SW 1271 (cell line): Measurements from ENCODE around the gene BCL2L15.
A peak's percentile ranks its signal among the peaks of the same experiment; 100 is the strongest.

Experiments
- DNase-seq, 2 experiments: peaks; one replicate each; lab custom pipeline; 2025; lab: John Stamatoyannopoulos, UW

The BCL2L15 gene

GRCh38 chr1:113905435-113905861, 18.1 kb upstream of the BCL2L15 start:
- DNase-seq = peak in 1 of 2 experiments; percentile 41

- DNase-seq = peak; percentile 100
Measured at GRCh38 chr1:113904674-113905434, 17.5 kb upstream of the BCL2L15 start, which contains the start of the genes AP4B1 and DCLRE1B. Gene AP4B1 (minus strand): TSS chr1:113904799. CDS start chr1:113904717, 82 bp downstream. Gene DCLRE1B (plus strand): TSS chr1:113905326. CDS start chr1:113905587, 261 bp downstream.

DNA sequence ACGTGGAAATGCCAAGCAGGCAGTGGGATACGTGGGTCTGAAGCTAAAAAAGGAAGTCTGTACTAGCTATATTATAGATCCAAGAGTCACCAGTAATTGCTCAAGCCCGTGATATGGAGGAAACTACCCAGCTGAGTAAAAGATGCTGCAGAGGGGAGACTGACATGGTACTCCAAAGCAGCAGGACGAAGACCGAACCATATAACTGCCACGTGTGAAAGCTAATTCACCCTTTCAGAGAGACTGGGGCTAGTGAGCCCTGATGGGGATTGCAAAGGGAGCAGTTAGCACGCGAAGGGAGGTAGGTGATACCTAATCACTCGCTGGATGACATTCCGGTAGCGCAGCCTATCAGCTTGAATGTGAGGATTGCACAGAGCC, 16.9 kb upstream of the BCL2L15 start:
- no peak for DNase-seq

GRCh38 chr1:113903501-113904292, 16.3 kb upstream of the BCL2L15 start:
- peak in 1 of 2 experiments; percentile 66 for DNase-seq

GRCh38 chr1:113901191-113901590, 13.8 kb upstream of the BCL2L15 start:
- no peak for DNase-seq

DNA sequence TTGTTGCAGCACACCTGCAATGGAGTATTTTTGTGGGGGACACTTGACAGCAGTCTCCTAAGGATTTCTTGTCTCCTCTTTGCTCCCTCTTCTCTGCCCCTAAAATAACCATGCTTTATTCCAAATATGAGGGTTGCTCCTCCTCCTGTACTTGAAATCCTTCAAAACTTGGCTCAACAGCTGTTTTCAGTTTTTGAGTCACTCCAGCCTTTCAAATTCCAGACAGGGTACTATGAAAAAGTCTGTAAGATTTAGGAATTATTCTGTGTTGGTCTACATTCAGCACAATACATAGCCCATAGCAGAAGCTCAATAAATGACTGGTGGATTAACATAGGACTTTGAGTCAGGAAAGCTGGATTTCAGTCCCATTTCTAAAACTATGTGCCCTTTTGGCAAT, 11.7 kb upstream of the BCL2L15 start:
- no peak for DNase-seq

DNA sequence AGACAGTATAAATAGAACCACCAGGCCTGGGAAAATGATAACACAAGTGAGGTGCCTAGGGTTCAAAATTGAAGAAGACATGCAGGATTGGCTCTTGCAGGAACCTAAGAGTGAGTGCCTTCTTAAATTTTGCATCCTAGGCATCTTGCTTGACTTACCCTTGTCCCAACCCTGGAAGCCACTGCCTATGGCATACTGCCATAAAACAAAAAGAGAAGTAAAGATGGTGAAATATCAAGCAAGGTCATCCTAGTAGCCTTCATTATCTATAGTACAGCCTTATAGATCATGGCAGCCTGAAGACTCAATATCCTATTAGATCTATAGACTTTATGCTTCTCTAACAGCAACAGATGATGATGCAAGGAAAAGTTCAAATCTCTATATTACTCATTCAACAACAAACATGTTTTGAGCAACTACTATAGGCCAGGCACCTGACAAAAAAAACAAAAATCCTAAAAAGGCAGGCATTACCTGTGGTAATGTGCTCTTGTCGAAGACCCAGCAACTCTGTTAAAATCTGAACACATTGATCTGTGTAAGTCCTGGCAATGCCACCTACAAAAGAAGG, 10.9 kb upstream of the BCL2L15 start:
- no peak for DNase-seq

GRCh38 chr1:113895961-113896360, 8.6 kb upstream of the BCL2L15 start:
- DNase-seq = no peak

- DNase-seq = no peak
Measured at GRCh38 chr1:113895098-113895497, 7.7 kb upstream of the BCL2L15 start.

DNA sequence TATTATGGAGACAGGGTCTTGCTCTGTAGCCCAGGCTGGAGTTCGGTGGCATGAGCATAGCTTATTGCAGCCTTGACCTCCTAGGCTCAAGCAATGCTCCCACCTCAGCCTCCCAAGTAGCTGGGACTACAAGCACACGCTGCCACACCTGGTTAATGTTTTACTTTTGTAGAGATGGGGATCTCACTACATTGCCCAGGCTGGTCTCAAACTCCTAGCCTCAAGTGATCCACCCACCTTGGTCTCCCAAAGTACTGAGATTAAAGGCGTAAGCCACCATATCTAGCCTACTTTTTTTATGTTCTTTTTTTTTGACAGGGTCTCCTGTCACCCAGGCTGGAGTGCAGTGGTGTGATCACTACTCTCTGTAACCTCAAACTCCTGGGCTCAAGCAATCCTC, 5.9 kb upstream of the BCL2L15 start:
- DNase-seq = no peak

DNA sequence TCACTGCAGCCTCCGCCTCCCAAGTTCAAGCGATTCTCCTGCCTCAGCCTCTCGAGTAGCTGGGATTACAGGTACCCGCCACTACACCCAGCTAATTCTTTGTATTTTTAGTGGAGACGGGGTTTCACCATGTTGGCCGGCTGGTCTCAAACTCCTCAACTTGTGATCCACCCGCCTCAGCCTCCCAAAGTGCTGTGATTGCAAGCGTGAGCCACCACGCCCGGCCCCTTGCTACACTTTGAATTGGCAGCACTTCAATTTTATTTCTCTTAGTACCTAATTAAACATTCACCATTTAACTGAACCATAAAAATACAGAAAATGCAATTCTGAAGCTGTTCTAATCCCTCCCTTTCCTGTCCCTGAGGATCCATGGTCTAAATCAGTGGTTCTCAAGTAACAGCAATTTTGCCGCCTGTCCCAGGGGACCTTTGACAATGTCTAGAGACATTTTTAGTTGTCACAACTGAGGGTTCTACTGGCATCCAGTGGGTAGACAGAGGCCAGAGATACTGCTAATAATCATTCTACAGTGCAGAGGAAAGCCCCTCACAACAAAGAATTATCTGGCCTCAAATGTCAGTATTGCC, 4.3 kb upstream of the BCL2L15 start:
- DNase-seq = no peak

GRCh38 chr1:113890816-113891215, 3.4 kb upstream of the BCL2L15 start:
- no peak for DNase-seq

DNA sequence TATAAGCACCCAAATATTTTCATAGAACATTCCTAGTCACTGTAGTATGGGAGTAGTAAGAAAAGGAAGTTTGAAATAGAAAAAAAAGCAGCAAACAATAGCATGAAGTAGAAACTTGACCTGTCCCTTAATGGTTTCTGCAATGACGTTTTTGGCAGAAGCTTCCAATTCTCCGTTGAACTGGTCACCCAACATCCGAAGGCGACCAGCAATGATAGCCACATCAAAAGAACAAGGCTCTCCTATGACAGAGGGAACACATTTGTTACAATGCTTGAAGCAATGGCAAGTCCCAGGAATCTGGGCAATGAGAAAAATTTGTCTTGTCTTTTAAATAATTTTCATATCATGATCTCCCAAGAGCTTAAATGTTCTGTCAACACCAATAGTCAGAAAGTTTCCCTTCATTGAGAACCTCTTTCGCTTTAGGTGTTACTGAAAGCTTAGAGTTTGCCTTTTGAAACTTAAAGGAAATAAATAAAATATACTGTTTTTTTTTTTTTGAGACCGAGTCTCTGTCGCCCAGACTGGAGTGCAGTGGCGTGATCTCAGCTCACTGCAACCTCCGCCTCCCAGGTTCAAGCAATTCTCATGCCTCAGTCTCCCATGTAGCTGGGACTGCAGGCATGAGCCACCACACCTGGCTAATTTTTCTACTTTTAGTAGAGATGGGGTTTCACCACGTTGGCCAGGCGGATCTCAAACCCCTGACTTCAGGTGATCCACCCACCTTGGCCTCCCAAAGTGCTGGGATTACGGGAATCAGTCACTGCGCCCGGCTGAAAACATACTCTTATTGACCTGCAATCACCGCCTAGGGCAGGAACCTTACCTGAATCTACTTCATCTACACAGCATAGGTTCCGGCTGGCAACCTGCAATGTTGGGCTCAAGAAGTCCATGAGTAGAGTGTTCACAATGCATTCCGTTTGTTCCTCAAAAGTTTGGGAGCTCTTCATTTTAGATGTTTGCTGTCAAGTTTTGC, 672 bp downstream of the BCL2L15 start:
- DNase-seq = no peak

GRCh38 chr1:113881661-113882060, 5.7 kb downstream of the BCL2L15 start:
- DNase-seq = no peak

- no peak for DNase-seq
Measured at GRCh38 chr1:113879739-113880038, 7.7 kb downstream of the BCL2L15 start.

- DNase-seq = no peak
Measured at GRCh38 chr1:113876176-113876575, 11.2 kb downstream of the BCL2L15 start.

- DNase-seq = no peak
Measured at GRCh38 chr1:113875714-113876113, 11.7 kb downstream of the BCL2L15 start.

DNA sequence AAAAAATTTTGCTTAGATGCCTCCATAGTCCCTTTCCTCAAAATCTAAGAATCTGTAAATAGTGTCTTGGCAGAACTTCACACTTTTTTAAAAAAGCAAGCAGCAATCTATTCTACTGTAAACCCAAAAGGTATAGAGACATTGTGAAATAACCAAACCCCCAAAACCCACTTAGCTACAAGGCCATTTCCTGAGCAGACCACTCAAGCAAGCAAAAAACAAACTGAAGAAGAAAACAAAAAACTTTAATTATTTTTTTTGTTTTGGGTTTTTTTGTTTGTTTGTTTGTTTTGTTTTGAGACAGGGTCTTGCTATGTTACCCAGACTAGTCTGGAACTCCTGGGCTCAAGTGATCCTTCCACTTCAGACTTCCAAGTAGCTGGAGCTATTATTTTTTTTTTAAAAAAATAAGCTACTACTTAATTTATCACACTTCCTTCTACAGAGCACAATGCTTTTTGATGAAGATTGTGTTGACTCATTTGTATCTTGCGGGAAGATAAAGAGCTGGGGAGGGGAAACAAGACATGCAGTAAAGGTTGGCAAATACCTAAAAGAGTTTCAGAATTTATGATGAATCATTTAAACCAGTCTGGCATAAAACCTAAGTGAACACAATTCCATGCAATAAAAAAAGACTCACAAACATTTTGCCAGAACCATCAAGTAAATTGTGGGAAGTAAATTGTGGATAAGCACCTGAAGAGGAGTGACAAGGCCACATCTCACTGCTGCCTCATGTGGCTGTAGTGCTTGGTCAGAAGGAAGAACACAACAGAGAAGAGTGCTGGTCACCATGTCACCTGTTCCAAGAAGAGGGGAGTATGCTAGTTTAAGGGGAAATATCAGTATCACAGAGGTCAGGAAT, 13.1 kb downstream of the BCL2L15 start:
- peak in 1 of 2 experiments; percentile 42 for DNase-seq

DNA sequence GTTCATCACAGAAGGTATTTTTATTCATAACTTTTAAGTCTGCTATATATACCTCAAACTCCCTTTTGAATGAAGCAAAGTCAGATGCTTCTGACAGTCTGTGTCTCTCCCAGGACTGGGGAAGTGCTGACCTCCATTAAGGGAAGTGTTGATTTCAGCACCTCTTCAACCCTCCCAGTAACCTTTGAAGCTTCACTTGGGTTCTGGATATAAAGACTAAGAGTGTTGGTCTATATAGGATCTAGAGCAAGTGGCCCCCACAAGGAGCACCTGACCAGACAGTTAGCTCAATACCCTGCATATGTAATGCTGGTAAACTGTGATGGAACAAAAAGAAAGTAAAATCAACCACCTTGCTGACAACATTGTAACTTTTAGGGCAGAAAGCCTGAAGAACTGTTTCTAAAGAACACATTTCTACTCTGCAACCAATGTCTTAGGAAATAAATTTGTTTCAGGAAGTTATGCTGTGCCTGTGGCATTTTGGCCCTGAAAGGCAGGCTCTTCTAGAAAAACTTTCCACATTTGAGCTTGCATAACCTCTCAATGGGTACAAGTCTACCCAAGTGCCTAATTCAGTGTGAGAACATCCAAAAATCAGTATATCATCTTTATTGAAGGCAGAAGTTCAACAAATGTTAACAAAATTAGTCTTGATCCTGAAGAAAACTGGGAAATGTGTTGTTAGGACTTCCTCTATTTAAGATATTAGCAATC, 15.0 kb downstream of the BCL2L15 start:
- no peak for DNase-seq
